ENCODE results near the gene NADK2.
"Not testable (repeated sequence)": the region's sequence is repeated elsewhere in the genome, so short reads cannot be mapped to it uniquely, and the experiment has no call there.

The NADK2 gene

GRCh38 chr5:36206913-36207312 lies 34.8 kb downstream of the NADK2 start:
- no peak for DNase-seq (ENCODE audit: low spot score)

- DNase-seq (ENCODE audit: low spot score), result no peak
These were observed 36.4 kb downstream of the NADK2 start for GRCh38 chr5:36205329-36205728.

GRCh38 chr5:36202521-36202961 lies 39.2 kb downstream of the NADK2 start:
- DNase-seq (ENCODE audit: low spot score), result no peak

- peak; percentile 56 for DNase-seq (ENCODE audit: low spot score)
These were observed 41.2 kb downstream of the NADK2 start for GRCh38 chr5:36200513-36200912.

GRCh38 chr5:36199620-36200019 lies 42.1 kb downstream of the NADK2 start:
- DNase-seq (ENCODE audit: low spot score), result no peak

- not testable (repeated sequence) for DNase-seq (ENCODE audit: low spot score)
These were observed 42.9 kb downstream of the NADK2 start for GRCh38 chr5:36198783-36199182.

- DNase-seq (ENCODE audit: low spot score), result no peak
These were observed 43.4 kb downstream of the NADK2 start for GRCh38 chr5:36198281-36198680.

- DNase-seq (ENCODE audit: low spot score), result no peak
These were observed 48.0 kb downstream of the NADK2 start for GRCh38 chr5:36193746-36194145.

GRCh38 chr5:36184408-36184807 lies 57.3 kb downstream of the NADK2 start:
- not testable (repeated sequence) for DNase-seq (ENCODE audit: low spot score)

GRCh38 chr5:36181774-36182173 lies 60.0 kb downstream of the NADK2 start:
- DNase-seq (ENCODE audit: low spot score), result no peak

GRCh38 chr5:36180556-36181350 lies 61.0 kb downstream of the NADK2 start:
- DNase-seq (ENCODE audit: low spot score), result no peak

GRCh38 chr5:36179950-36180349 lies 61.8 kb downstream of the NADK2 start:
- no peak for DNase-seq (ENCODE audit: low spot score)

- no peak for DNase-seq (ENCODE audit: low spot score)
These were observed 63.2 kb downstream of the NADK2 start for GRCh38 chr5:36178524-36178890.

- peak; percentile 42 for DNase-seq (ENCODE audit: low spot score)
These were observed 63.8 kb downstream of the NADK2 start for GRCh38 chr5:36177715-36178523.

- no peak for DNase-seq (ENCODE audit: low spot score)
These were observed 64.6 kb downstream of the NADK2 start for GRCh38 chr5:36177154-36177553.

- no peak for DNase-seq (ENCODE audit: low spot score)
These were observed 66.7 kb downstream of the NADK2 start for GRCh38 chr5:36175043-36175442.

- DNase-seq (ENCODE audit: low spot score), result no peak
These were observed 67.6 kb downstream of the NADK2 start for GRCh38 chr5:36174119-36174518.

GRCh38 chr5:36173426-36173825 lies 68.3 kb downstream of the NADK2 start:
- no peak for DNase-seq (ENCODE audit: low spot score)

- DNase-seq (ENCODE audit: low spot score), result no peak
These were observed 69.1 kb downstream of the NADK2 start for GRCh38 chr5:36172599-36172998.

GRCh38 chr5:36170832-36171424 lies 70.8 kb downstream of the NADK2 start:
- DNase-seq (ENCODE audit: low spot score), result no peak

GRCh38 chr5:36168737-36169136 lies 73.0 kb downstream of the NADK2 start:
- DNase-seq (ENCODE audit: low spot score), result no peak

GRCh38 chr5:36164461-36164860 lies 77.3 kb downstream of the NADK2 start:
- DNase-seq (ENCODE audit: low spot score), result no peak
